GM18867 (cell line): ENCODE measurements around the gene WDPCP.

ENCODE experiments used
- ATAC-seq: cut with Tn5 transposase; IDR thresholded peaks from one replicate; pipeline ENCODE4 v1.9.1; 2021; ENCODE audit warnings: mild to moderate bottlenecking, moderate library complexity; ENCODE audit not compliant: unreplicated experiment

WDPCP gene

DNA sequence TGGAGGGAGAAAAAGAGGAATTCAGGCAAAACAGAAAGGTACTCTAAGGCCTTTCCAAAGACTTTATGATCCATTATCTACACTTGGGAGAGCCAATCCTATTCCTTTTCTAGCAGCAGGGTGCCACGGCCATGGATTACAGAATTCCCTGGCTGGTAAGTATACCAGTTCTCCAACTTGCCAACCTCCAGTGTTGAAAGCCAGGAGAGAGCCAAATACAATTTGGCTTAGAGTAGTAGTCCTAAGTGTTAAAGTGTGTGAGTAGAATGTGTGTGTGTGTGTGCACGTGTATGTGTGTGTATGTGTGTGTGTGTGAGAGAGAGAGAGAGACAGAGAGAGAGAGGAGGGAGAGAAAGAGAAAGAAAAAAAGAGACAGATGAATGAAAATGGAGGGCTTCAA lies 43.3 kb downstream of the WDPCP start:
- ATAC-seq, result no peak

- ATAC-seq, result no peak
Measured at GRCh38 chr2:63544017-63544627, 44.2 kb downstream of the WDPCP start.

- no peak for ATAC-seq
Measured at GRCh38 chr2:63539416-63540162, 48.7 kb downstream of the WDPCP start.

DNA sequence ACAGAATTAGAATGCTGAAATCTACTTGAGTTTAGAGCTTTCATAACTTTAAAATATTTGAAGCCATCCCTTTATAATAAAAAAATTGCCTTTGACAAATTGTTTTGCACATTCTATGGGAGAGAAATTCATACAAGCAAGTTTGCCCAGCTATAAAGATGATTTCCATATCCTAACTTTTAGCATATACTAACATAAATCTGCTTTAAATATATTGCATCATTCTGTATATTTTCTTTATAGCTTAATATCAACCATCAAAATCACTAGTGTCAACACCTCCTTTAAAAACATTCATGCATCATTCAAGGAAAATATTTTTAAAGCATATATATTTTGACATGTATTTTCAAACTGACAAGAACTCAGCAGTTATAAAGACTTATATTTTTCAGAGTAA lies 49.9 kb downstream of the WDPCP start:
- no peak for ATAC-seq

- ATAC-seq, result no peak
Measured at GRCh38 chr2:63537306-63537705, 51.0 kb downstream of the WDPCP start.

GRCh38 chr2:63530704-63531279 lies 57.5 kb downstream of the WDPCP start:
- ATAC-seq, result no peak

GRCh38 chr2:63525905-63526304 lies 62.4 kb downstream of the WDPCP start:
- ATAC-seq, result no peak

- no peak for ATAC-seq
Measured at GRCh38 chr2:63522950-63523349, 65.3 kb downstream of the WDPCP start.

DNA sequence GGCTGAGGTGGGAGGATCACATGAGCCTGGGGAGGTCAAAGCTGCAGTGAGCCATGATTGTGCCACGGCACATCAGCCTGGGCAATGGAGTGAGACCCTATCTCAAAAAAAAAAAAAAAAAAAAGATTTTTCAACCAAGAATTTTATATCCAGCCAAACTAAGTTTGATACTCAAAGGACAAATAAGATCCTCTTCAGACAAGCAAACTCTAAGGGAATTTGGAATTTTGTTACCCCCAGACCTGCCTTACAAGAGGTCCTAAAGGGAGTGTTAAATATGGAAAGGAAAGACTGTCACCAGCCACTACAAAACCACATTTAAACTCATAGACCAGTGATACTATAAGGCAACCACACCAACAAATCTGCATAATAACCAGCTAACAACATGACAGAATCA lies 67.5 kb downstream of the WDPCP start:
- no peak for ATAC-seq

DNA sequence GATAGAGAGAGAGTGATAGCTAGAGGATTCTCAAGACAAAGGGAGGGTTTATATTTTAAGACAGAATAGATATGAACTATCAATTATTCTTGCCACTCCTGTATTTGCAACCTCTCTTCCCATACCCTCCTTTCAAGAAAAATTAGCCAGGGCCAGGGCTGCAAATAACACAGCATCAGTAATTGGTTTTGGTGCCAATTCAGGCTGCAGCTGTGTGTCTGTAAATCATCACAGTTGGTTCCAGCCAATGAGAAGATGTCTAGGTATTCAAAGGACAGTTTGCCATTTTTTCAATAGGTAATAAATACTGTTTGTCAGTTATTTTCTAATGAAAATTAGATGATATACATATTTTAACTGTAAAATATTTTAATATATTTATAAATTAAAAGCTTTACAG lies 73.5 kb downstream of the WDPCP start:
- ATAC-seq, result no peak

GRCh38 chr2:63514237-63514716 lies 74.0 kb downstream of the WDPCP start:
- ATAC-seq, result no peak

- no peak for ATAC-seq
Measured at GRCh38 chr2:63506320-63506719, 82.0 kb downstream of the WDPCP start.

DNA sequence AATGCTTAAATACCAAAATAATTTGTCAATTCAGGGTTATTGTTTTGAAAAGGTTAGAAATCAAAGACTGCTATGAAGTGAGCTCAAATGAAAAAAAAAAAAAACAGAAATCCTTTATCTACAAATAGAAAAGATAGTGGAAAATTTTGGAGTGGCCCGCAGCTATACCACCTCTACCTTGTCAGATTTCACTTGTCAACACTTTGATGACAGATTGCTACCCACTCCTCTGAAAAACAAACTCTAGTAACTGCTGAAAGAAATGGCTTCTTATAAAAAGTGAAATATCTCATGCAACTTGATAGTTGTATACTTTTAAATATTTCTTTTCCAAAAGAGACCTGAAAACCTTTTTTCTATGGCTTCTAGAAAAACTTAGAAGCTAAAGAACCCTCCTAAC lies 84.5 kb downstream of the WDPCP start:
- no peak for ATAC-seq

- no peak for ATAC-seq
Measured at GRCh38 chr2:63500398-63500797, 87.9 kb downstream of the WDPCP start.

GRCh38 chr2:63497576-63497975 lies 90.7 kb downstream of the WDPCP start:
- ATAC-seq, result no peak

DNA sequence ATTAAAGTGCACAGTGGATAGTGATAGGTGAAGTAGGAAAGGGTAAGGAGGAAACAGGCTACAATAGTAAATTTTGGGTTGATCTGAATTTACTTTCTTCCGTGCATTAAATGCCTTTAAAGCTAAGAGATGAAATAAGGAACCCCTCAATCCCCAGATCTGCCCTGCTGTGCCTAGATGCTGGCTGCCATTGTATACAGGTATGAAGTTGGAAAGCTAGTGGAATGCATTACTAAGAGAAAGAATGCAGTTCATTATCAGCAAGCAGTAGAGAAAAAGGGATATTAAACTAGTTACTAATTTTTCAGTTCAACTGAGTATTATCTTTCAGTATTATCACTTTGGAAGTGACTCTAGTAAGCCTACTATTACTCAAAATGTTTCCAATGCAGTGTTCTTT lies 93.3 kb downstream of the WDPCP start:
- ATAC-seq, result no peak

DNA sequence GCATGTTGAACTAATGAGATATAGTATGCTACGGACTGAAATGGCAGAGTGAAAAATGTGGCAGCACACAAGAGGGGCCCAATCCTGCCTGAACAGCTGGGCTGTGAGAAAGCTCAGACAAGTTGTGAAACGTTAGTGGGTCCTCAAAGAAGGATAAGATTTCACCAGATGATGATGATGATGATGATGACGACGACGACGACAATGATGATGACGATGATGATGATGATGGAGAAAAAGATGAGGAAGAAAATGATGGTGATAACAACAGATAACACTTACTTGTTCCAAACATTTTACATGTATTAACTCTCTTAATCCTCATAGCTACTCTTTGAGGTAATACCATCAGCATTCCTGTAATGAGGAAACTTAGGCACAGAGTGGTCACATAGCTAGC lies 94.2 kb downstream of the WDPCP start:
- no peak for ATAC-seq

DNA sequence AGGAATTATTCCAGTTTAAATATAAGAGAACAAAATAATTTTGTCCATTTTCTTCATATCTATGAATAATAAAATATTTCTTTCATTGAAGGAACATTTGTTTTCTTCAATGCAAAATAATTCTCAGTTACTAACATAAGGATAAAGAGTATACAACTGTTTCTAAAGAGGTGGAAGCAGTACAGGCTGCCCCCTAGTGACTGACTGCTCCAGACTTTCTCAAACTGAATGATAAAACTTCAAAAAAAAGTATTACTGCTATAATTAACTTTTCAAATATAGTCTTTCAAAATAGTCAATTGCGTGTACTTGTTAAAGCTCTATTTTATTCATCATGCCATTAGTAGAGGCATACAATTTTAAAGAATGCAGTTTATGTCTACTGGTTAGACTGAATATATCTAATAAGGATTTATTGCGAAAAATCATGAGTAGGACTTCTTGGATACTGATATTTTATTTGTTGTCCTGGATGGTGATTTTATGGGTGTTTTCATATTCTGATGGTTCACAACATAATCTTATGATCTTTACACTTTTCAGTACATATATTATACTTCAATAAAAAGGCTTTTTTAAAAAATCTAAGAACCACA lies 100.1 kb downstream of the WDPCP start:
- no peak for ATAC-seq

GRCh38 chr2:63486861-63487290 lies 101.4 kb downstream of the WDPCP start:
- ATAC-seq, result no peak

DNA sequence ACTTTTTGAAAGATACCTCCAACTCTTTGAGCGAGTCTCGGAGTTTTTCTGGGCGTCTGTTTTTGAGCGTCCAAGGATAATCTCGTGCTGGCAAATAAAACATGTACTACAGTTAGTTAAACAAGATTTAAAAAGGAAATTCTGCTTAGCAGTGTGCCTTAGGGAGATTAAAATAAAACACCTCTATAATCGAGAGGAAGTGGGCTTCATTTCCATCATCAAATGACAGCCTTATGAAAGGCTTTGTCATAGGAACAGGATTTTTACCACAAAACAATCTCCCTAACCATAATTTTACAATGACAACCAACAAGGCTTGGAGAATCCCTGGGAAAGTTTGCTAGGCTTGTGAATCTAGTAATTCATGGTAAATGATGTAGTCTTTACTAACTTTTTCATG lies 103.4 kb downstream of the WDPCP start:
- ATAC-seq, result no peak

DNA sequence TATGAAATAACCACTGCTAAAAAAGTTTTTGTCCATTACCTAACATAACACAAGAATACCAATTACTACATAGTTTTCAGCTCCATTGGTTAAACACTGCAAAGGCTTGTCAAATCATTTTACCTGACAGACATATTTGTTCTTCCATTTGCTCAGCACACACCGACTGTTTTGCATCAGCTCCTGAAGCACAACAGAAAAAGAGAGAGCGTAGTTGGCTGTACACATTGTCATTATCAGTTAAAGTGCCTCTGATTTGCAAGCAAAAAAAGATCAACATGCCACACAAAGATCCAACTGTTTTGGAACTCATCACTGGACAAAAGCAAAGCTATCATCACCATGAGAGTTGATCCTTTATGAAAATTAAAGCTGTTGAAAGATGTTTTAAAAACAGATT lies 103.8 kb downstream of the WDPCP start:
- ATAC-seq, result no peak

GRCh38 chr2:63477686-63478085 lies 110.6 kb downstream of the WDPCP start:
- ATAC-seq, result no peak
